ENCODE measurements around the gene CNTNAP5. TPM values are rescaled to one million over a fixed set of nuclear protein-coding genes. Genes with fewer than 3 reads are reported as not detected.

Gene CNTNAP5
- total and polyA plus RNA-seq, 4 donors, result not detected

GRCh38 chr2:124063596-124063995 is 38.5 kb downstream of the CNTNAP5 start:
- TF ChIP-seq YY1 (IDR thresholded peaks at IDR 0.05) (no peak), FOXA2 (IDR thresholded peaks at IDR 0.05) (no peak), REST (IDR thresholded peaks at IDR 0.05) (no peak), TAF1 (conservative IDR thresholded peaks at IDR 0.05) (no peak), GABPA (IDR thresholded peaks at IDR 0.05 in 1 of 2, conservative IDR thresholded peaks at IDR 0.05 in 1 of 2) (no peak)
- Histone ChIP-seq H3K27me3 (ENCODE audit: control insufficient read depth in 4 of 4, insufficient read depth in 4 of 4, low read length in 3 of 4) (no peaks in the 10 kb centered on the region), H3K4me3 (ENCODE audit: low read depth in 1 of 3, low read length in 3 of 3) (no peak overlapping the region), H3K27ac (ENCODE audit: low read depth in 1 of 2, low read length in 2 of 2) (no peak overlapping the region), H3K4me1 (ENCODE audit: control insufficient read depth in 4 of 4, insufficient read depth in 4 of 4, low read length in 3 of 4) (no peaks in the 10 kb centered on the region), H3K36me3 (ENCODE audit: control insufficient read depth in 4 of 4, insufficient read depth in 3 of 4, low read depth in 1 of 4, low read length in 3 of 4) (no peaks in the 10 kb centered on the region), H3K9me3 (ENCODE audit: control insufficient read depth in 4 of 4, low read length in 3 of 4) (no peaks in the 10 kb centered on the region), H3K9ac (ENCODE audit: low read depth in 1 of 2, low read length in 2 of 2) (no peak overlapping the region)
- WGBS, result 78% methylated on average over 2 of the region's 2 CpGs
- no peak for DNase-seq (ENCODE audit: low spot score)

GRCh38 chr2:124065636-124066035 is 40.5 kb downstream of the CNTNAP5 start:
- 59% methylated on average over 4 of the region's 4 CpGs for WGBS
- Histone ChIP-seq H3K4me3 (ENCODE audit: low read depth in 1 of 3, low read length in 3 of 3) (no peak overlapping the region), H3K9ac (ENCODE audit: low read depth in 1 of 2, low read length in 2 of 2) (no peak overlapping the region), H3K27me3 (ENCODE audit: control insufficient read depth in 4 of 4, insufficient read depth in 4 of 4, low read length in 3 of 4) (no peaks in the 10 kb centered on the region), H3K9me3 (ENCODE audit: control insufficient read depth in 4 of 4, low read length in 3 of 4) (peaks cover 0 to 2% (median 0%) of the 10 kb centered on the region in 4 donors), H3K36me3 (ENCODE audit: control insufficient read depth in 4 of 4, insufficient read depth in 3 of 4, low read depth in 1 of 4, low read length in 3 of 4) (no peaks in the 10 kb centered on the region), H3K4me1 (ENCODE audit: control insufficient read depth in 4 of 4, insufficient read depth in 4 of 4, low read length in 3 of 4) (no peaks in the 10 kb centered on the region), H3K27ac (ENCODE audit: low read depth in 1 of 2, low read length in 2 of 2) (no peak overlapping the region)
- no peak for DNase-seq (ENCODE audit: low spot score)
- TF ChIP-seq ZBTB33 (IDR thresholded peaks at IDR 0.05) (no peak), RXRA (IDR thresholded peaks at IDR 0.05) (no peak), ATF3 (IDR thresholded peaks at IDR 0.05) (no peak), HNF4G (IDR thresholded peaks at IDR 0.05) (no peak), MAX (IDR thresholded peaks at IDR 0.05) (no peak)

GRCh38 chr2:124066776-124067175 is 41.7 kb downstream of the CNTNAP5 start:
- H3K4me3 ChIP-seq (ENCODE audit: low read depth in 1 of 3, low read length in 3 of 3), result no peak overlapping the region
- DNase-seq (ENCODE audit: low spot score), result no peak
- peaks cover 0 to 2% (median 0%) of the 10 kb centered on the region in 4 donors for H3K9me3 ChIP-seq (ENCODE audit: control insufficient read depth in 4 of 4, low read length in 3 of 4)
- no peaks in the 10 kb centered on the region for H3K4me1 ChIP-seq (ENCODE audit: control insufficient read depth in 4 of 4, insufficient read depth in 4 of 4, low read length in 3 of 4)
- no peaks in the 10 kb centered on the region for H3K36me3 ChIP-seq (ENCODE audit: control insufficient read depth in 4 of 4, insufficient read depth in 3 of 4, low read depth in 1 of 4, low read length in 3 of 4)
- H3K27me3 ChIP-seq (ENCODE audit: control insufficient read depth in 4 of 4, insufficient read depth in 4 of 4, low read length in 3 of 4), result no peaks in the 10 kb centered on the region
- H3K27ac ChIP-seq (ENCODE audit: low read depth in 1 of 2, low read length in 2 of 2), result no peak overlapping the region
- H3K9ac ChIP-seq (ENCODE audit: low read depth in 1 of 2, low read length in 2 of 2), result no peak overlapping the region
- no peak for TF ChIP-seq GABPA (IDR thresholded peaks at IDR 0.05 in 1 of 2, conservative IDR thresholded peaks at IDR 0.05 in 1 of 2)
- no peak for TF ChIP-seq FOXA1 (IDR thresholded peaks at IDR 0.05)
- TF ChIP-seq FOXA2 (IDR thresholded peaks at IDR 0.05), result no peak
- no peak for TF ChIP-seq YY1 (IDR thresholded peaks at IDR 0.05)
- TF ChIP-seq RXRA (IDR thresholded peaks at IDR 0.05), result no peak
- no peak for TF ChIP-seq NR2F2 (IDR thresholded peaks at IDR 0.05)
- TF ChIP-seq EGR1 (IDR thresholded peaks at IDR 0.05; ENCODE audit: low read depth in 2 of 2), result no peak
- no peak for TF ChIP-seq REST (IDR thresholded peaks at IDR 0.05)
- no peak for TF ChIP-seq HNF4G (IDR thresholded peaks at IDR 0.05)
- TF ChIP-seq TAF1 (conservative IDR thresholded peaks at IDR 0.05), result no peak
- no peak for TF ChIP-seq CTCF (IDR thresholded peaks at IDR 0.05; ENCODE audit: low read depth, low read length, missing input control)
- TF ChIP-seq RAD21 (IDR thresholded peaks at IDR 0.05), result no peak
- TF ChIP-seq JUND (IDR thresholded peaks at IDR 0.05), result no peak
- no peak for TF ChIP-seq ATF3 (IDR thresholded peaks at IDR 0.05)
